ENCODE measurements around the gene FGF14.
"Not testable (repeated sequence)": the region's sequence is repeated elsewhere in the genome, so short reads cannot be mapped to it uniquely, and the experiment has no call there.

FGF14 gene

DNA sequence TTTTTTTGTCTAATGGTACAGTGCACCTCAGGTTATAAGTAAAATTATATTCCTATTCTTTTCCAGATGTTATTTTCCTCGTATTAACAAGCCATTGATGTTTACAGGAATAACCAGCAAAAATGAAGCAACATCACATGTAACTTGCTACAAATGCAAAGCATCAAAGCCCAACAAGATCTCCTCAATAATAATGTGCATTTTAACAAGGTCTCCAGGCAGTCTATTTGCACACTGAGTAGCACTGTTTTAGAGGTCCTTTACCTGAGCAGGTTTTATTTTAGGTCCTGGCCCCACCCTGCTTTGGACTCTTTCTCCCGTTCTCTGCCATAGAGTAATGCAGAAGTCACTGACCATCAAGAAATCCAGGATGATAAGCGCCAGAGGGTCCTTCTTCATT, 298.4 kb downstream of the FGF14 start:
- Histone ChIP-seq H2BK120ac (ENCODE audit: low read depth, low read length) (no peak overlapping the region), H3K4me2 (ENCODE audit: insufficient read depth, low read length, poor library complexity, severe bottlenecking) (no peak overlapping the region), H2BK15ac (ENCODE audit: low read length) (no peak overlapping the region), H3K23ac (ENCODE audit: low read depth, low read length, poor library complexity) (no peak overlapping the region), H3K27me3 (ENCODE audit: control insufficient read depth in 3 of 3, insufficient read depth in 3 of 3, low read depth in 1 of 3, low read length in 3 of 3) (no peaks in the 10 kb centered on the region), H2AK5ac (ENCODE audit: low read depth, low read length) (no peak overlapping the region), H3K9me3 (replicated peaks in 1 of 2; ENCODE audit: control insufficient read depth in 2 of 2, insufficient read depth in 1 of 2, low read depth in 1 of 2, low read length in 2 of 2) (no peaks in the 10 kb centered on the region), H4K91ac (ENCODE audit: low read depth, low read length, poor library complexity) (no peak overlapping the region), H2AFZ (ENCODE audit: low read length) (no peak overlapping the region), H3K79me1 (ENCODE audit: low read depth, low read length) (no peaks in the 10 kb centered on the region), H4K8ac (ENCODE audit: low read depth, low read length) (no peak overlapping the region), H3K4me1 (ENCODE audit: control insufficient read depth in 2 of 2, insufficient read depth in 1 of 2, low read depth in 1 of 2, low read length in 2 of 2) (no peaks in the 10 kb centered on the region), H2BK12ac (ENCODE audit: low read length) (no peak overlapping the region), H3K14ac (ENCODE audit: low read length) (no peak overlapping the region), H3K27ac (replicated peaks; ENCODE audit: low read length) (no peak overlapping the region), H3K18ac (ENCODE audit: low read length) (no peak overlapping the region), H3K4me3 (ENCODE audit: low read length in 2 of 2) (no peak overlapping the region), H2BK5ac (ENCODE audit: low read length) (no peak overlapping the region), H3K9ac (ENCODE audit: low read depth, low read length, poor library complexity) (no peak overlapping the region), H3K4ac (ENCODE audit: low read length) (no peak overlapping the region), H3K36me3 (replicated peaks in 1 of 2; ENCODE audit: control insufficient read depth in 2 of 2, insufficient read depth in 2 of 2, low read length in 2 of 2) (no peaks in the 10 kb centered on the region)
- DNase-seq (ENCODE audit: low spot score): no peak
- WGBS, 2 donors (ENCODE audit: extremely low coverage in 2 of 2, insufficient read length in 2 of 2, insufficient replicate concordance in 1 of 2): no CpG with 5 or more reads among the region's 3 CpGs

DNA sequence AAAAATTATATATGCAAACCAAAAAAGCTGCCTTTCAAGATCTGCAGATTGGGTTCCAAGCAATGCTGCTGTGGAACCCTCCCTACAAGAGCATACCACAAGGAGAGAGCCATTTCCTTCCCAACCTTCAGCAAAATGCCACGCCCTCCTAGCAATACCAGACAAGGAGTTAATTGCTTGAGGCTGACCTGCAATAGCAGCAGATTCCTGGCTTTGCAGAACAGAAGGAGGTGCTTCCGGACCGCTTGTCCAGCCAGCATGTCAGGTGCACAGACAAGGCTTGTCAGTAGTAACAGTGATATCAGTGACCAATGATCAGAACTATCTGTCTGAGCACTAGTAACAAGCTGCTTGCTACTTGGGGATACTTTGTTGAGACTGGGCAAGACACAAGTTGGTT, 301.6 kb downstream of the FGF14 start:
- no peaks in the 10 kb centered on the region for H3K27me3 ChIP-seq (ENCODE audit: control insufficient read depth in 3 of 3, insufficient read depth in 3 of 3, low read depth in 1 of 3, low read length in 3 of 3)
- H3K4ac ChIP-seq (ENCODE audit: low read length): no peak overlapping the region
- H3K14ac ChIP-seq (ENCODE audit: low read length): no peak overlapping the region
- no peak overlapping the region for H3K27ac ChIP-seq (replicated peaks; ENCODE audit: low read length)
- no peak overlapping the region for H2BK5ac ChIP-seq (ENCODE audit: low read length)
- no peaks in the 10 kb centered on the region for H3K9me3 ChIP-seq (replicated peaks in 1 of 2; ENCODE audit: control insufficient read depth in 2 of 2, insufficient read depth in 1 of 2, low read depth in 1 of 2, low read length in 2 of 2)
- no peak overlapping the region for H3K4me3 ChIP-seq (ENCODE audit: low read length in 2 of 2)
- no peak for DNase-seq (ENCODE audit: low spot score)
- H4K91ac ChIP-seq (ENCODE audit: low read depth, low read length, poor library complexity): no peak overlapping the region
- no peak overlapping the region for H3K9ac ChIP-seq (ENCODE audit: low read depth, low read length, poor library complexity)
- no peak overlapping the region for H2AK5ac ChIP-seq (ENCODE audit: low read depth, low read length)
- H3K23ac ChIP-seq (ENCODE audit: low read depth, low read length, poor library complexity): no peak overlapping the region
- H2BK12ac ChIP-seq (ENCODE audit: low read length): no peak overlapping the region
- H2BK120ac ChIP-seq (ENCODE audit: low read depth, low read length): no peak overlapping the region
- H3K4me2 ChIP-seq (ENCODE audit: insufficient read depth, low read length, poor library complexity, severe bottlenecking): no peak overlapping the region
- no peak overlapping the region for H4K8ac ChIP-seq (ENCODE audit: low read depth, low read length)
- no peaks in the 10 kb centered on the region for H3K79me1 ChIP-seq (ENCODE audit: low read depth, low read length)
- H2BK15ac ChIP-seq (ENCODE audit: low read length): no peak overlapping the region
- H3K4me1 ChIP-seq (ENCODE audit: control insufficient read depth in 2 of 2, insufficient read depth in 1 of 2, low read depth in 1 of 2, low read length in 2 of 2): no peaks in the 10 kb centered on the region
- H3K18ac ChIP-seq (ENCODE audit: low read length): no peak overlapping the region
- H2AFZ ChIP-seq (ENCODE audit: low read length): no peak overlapping the region
- no peaks in the 10 kb centered on the region for H3K36me3 ChIP-seq (replicated peaks in 1 of 2; ENCODE audit: control insufficient read depth in 2 of 2, insufficient read depth in 2 of 2, low read length in 2 of 2)
- WGBS, 2 donors (ENCODE audit: extremely low coverage in 2 of 2, insufficient read length in 2 of 2, insufficient replicate concordance in 1 of 2): no CpG with 5 or more reads among the region's 3 CpGs

DNA sequence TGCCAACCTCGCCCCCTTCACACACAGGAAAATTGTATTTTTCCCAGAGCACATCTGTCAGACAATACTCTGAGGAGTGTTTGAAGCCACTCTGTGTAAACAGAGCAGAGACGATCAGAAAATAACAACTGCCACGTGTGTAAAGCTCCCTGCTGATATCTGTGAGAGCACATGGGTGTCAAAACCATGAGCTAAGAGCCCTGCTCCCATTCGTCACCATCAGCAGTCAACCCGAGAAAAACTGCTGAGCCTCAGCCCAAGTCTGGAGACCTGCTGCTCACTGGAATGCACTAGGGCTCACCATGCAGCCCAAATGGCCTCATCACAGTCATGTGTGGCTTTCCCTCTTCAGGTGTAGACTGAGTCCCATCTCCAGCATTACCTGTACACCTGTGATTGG, 304.1 kb downstream of the FGF14 start:
- Histone ChIP-seq H3K23ac (ENCODE audit: low read depth, low read length, poor library complexity) (no peak overlapping the region), H3K4ac (ENCODE audit: low read length) (no peak overlapping the region), H2AK5ac (ENCODE audit: low read depth, low read length) (no peak overlapping the region), H2BK15ac (ENCODE audit: low read length) (no peak overlapping the region), H3K27me3 (ENCODE audit: control insufficient read depth in 3 of 3, insufficient read depth in 3 of 3, low read depth in 1 of 3, low read length in 3 of 3) (no peaks in the 10 kb centered on the region), H3K4me1 (ENCODE audit: control insufficient read depth in 2 of 2, insufficient read depth in 1 of 2, low read depth in 1 of 2, low read length in 2 of 2) (no peaks in the 10 kb centered on the region), H3K9me3 (replicated peaks in 1 of 2; ENCODE audit: control insufficient read depth in 2 of 2, insufficient read depth in 1 of 2, low read depth in 1 of 2, low read length in 2 of 2) (no peaks in the 10 kb centered on the region), H2BK5ac (ENCODE audit: low read length) (no peak overlapping the region), H3K79me1 (ENCODE audit: low read depth, low read length) (no peaks in the 10 kb centered on the region), H3K36me3 (replicated peaks in 1 of 2; ENCODE audit: control insufficient read depth in 2 of 2, insufficient read depth in 2 of 2, low read length in 2 of 2) (no peaks in the 10 kb centered on the region), H2AFZ (ENCODE audit: low read length) (no peak overlapping the region), H2BK12ac (ENCODE audit: low read length) (no peak overlapping the region), H3K27ac (replicated peaks; ENCODE audit: low read length) (no peak overlapping the region), H3K9ac (ENCODE audit: low read depth, low read length, poor library complexity) (no peak overlapping the region), H3K14ac (ENCODE audit: low read length) (no peak overlapping the region), H3K18ac (ENCODE audit: low read length) (no peak overlapping the region), H2BK120ac (ENCODE audit: low read depth, low read length) (no peak overlapping the region), H4K91ac (ENCODE audit: low read depth, low read length, poor library complexity) (no peak overlapping the region), H3K4me3 (ENCODE audit: low read length in 2 of 2) (no peak overlapping the region), H3K4me2 (ENCODE audit: insufficient read depth, low read length, poor library complexity, severe bottlenecking) (no peak overlapping the region), H4K8ac (ENCODE audit: low read depth, low read length) (no peak overlapping the region)
- no peak for DNase-seq (ENCODE audit: low spot score)
- WGBS, 2 donors (ENCODE audit: extremely low coverage in 2 of 2, insufficient read length in 2 of 2, insufficient replicate concordance in 1 of 2): no CpG with 5 or more reads among the region's 5 CpGs

DNA sequence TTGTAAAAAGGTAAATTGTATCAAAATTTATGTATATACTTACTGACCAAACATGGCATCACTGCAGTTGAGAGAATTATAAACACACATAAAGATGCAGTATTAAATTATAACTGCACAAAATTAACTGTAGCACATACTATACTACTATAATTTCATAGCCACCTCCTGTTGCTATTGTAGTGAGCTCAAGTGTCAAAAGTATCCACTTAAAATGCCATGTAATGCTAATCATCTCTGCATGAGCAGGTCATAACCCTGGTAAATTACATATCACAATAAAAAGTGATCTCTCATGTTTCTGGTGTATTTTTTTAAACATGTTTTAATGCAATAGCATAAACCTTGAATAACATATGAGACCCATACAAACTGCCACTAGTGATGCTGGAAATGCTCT, 308.6 kb downstream of the FGF14 start:
- not testable (repeated sequence) for H3K23ac ChIP-seq (ENCODE audit: low read depth, low read length, poor library complexity); H3K36me3 ChIP-seq (replicated peaks in 1 of 2; ENCODE audit: control insufficient read depth in 2 of 2, insufficient read depth in 2 of 2, low read length in 2 of 2); H2BK12ac ChIP-seq (ENCODE audit: low read length); H3K79me1 ChIP-seq (ENCODE audit: low read depth, low read length); H3K9ac ChIP-seq (ENCODE audit: low read depth, low read length, poor library complexity); H3K27me3 ChIP-seq (ENCODE audit: control insufficient read depth in 3 of 3, insufficient read depth in 3 of 3, low read depth in 1 of 3, low read length in 3 of 3); H2BK120ac ChIP-seq (ENCODE audit: low read depth, low read length); H3K27ac ChIP-seq (replicated peaks; ENCODE audit: low read length); H3K18ac ChIP-seq (ENCODE audit: low read length); DNase-seq (ENCODE audit: low spot score); H2AK5ac ChIP-seq (ENCODE audit: low read depth, low read length); H3K4me2 ChIP-seq (ENCODE audit: insufficient read depth, low read length, poor library complexity, severe bottlenecking); H3K4me3 ChIP-seq (ENCODE audit: low read length in 2 of 2); H3K9me3 ChIP-seq (replicated peaks in 1 of 2; ENCODE audit: control insufficient read depth in 2 of 2, insufficient read depth in 1 of 2, low read depth in 1 of 2, low read length in 2 of 2); H3K14ac ChIP-seq (ENCODE audit: low read length); H2AFZ ChIP-seq (ENCODE audit: low read length); H4K91ac ChIP-seq (ENCODE audit: low read depth, low read length, poor library complexity); H2BK5ac ChIP-seq (ENCODE audit: low read length); H2BK15ac ChIP-seq (ENCODE audit: low read length); H3K4ac ChIP-seq (ENCODE audit: low read length); H4K8ac ChIP-seq (ENCODE audit: low read depth, low read length); H3K4me1 ChIP-seq (ENCODE audit: control insufficient read depth in 2 of 2, insufficient read depth in 1 of 2, low read depth in 1 of 2, low read length in 2 of 2)

Measured in neuronal stem cell (in vitro differentiated cells).